ENCODE results near the gene ASCC3. TPM values are rescaled to one million over a fixed set of nuclear protein-coding genes. Genes with fewer than 3 reads are reported as not detected.

The ASCC3 gene
- total RNA-seq, 1 experiment from 2014 or later = 40.5 TPM

DNA sequence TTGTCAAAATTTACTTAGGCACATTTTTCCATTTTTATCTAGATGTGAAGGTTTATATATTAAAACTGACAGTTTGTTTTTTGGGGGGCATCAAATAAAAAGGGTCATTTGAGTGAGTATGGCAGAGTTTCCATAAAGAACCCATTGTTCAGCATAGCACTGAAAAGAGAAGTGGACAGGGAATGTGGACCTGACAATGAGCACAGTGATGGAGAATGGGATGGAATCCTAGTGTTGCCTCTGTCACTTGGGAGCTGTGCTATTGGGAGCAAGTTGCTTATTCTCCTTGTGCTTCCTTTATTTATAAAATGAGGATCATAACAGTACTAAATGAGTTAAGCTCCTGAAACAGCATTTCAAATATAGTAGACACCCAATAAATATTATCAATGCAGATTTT is 285.7 kb downstream of the ASCC3 start (continued):
- TF ChIP-seq CBX3 (IDR thresholded peaks at IDR 0.05; ENCODE audit: low read depth) (no peak), TCF7L2 (IDR thresholded peaks at IDR 0.05; ENCODE audit: borderline replicate concordance, extremely low read depth, insufficient read depth, insufficient read length) (no peak), SP1 (IDR thresholded peaks at IDR 0.05; ENCODE audit: low read depth) (no peak)

DNA sequence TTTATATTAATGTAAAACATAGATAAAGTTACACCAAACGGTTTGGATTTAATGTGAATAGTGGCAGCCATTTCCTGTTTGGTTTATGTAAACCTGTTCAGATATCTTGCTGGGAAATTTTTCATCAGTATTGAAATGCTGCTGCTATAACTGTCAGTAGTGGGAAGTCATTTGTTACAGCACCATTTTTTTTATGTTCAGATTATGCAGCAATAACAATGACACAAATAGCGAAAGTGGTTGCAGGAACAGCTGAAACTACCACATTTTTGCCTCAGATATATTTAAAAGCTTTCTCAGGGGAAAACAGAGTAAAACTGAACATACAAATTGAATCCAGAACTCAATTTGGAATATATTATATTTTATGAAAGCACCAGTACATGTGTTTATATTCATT is 287.6 kb downstream of the ASCC3 start:
- POLR2A ChIA-PET = no interaction called here
- no peaks in the 10 kb centered on the region for H3K9me3 ChIP-seq (ENCODE audit: control insufficient read depth in 1 of 2, insufficient read depth in 1 of 2, low read depth in 1 of 2, low read length in 2 of 2)
- H2AFZ ChIP-seq (ENCODE audit: low read depth, low read length, poor library complexity, severe bottlenecking) = no peak overlapping the region
- intact Hi-C loops (cut with micrococcal nuclease) = no loop called here
- CTCF ChIA-PET = no interaction called here
- RAD21 ChIA-PET (ENCODE audit: low non-redundant PET in 1 of 2, low total read pairs in 2 of 2, uncharacterized antibody in 2 of 2, unreplicated experiment in 2 of 2) = no interaction called here
- H3K79me2 ChIP-seq (ENCODE audit: insufficient read depth, low read length) = no peaks in the 10 kb centered on the region
- no peaks in the 10 kb centered on the region for H3K27me3 ChIP-seq (ENCODE audit: insufficient read depth, low read length)
- BruUV-seq (replicated peaks) = no TSS peak
- H3K4me1 ChIP-seq (ENCODE audit: control insufficient read depth in 1 of 2, insufficient read depth in 2 of 2, low read length in 2 of 2) = no peaks in the 10 kb centered on the region
- no peaks in the 10 kb centered on the region for H3K36me3 ChIP-seq (ENCODE audit: control insufficient read depth in 1 of 2, insufficient read depth in 2 of 2, low read length in 2 of 2)
- ATAC-seq (no peak), DNase-seq (ENCODE audit: low read depth, low spot score) (no peak)
- no peaks in the 10 kb centered on the region for H3K9me2 ChIP-seq (ENCODE audit: insufficient read depth)
- H3K4me3 ChIP-seq (replicated peaks in 1 of 2; ENCODE audit: low read depth in 1 of 2, low read length in 2 of 2) = no peak overlapping the region
- no peaks in the 10 kb centered on the region for H4K20me1 ChIP-seq (ENCODE audit: insufficient read depth)
- H3K4me2 ChIP-seq (ENCODE audit: low read length) = no peak overlapping the region
- H3K9ac ChIP-seq (ENCODE audit: low read length) = no peak overlapping the region
- TF ChIP-seq SRF (IDR thresholded peaks at IDR 0.05; ENCODE audit: low read depth) (no peak), SIN3A (IDR thresholded peaks at IDR 0.05; ENCODE audit: low read depth) (no peak), FOSL1 (IDR thresholded peaks at IDR 0.05; ENCODE audit: low read depth) (no peak), CBX3 (IDR thresholded peaks at IDR 0.05; ENCODE audit: low read depth) (no peak), ZFX (IDR thresholded peaks at IDR 0.05) (no peak), RAD21 (IDR thresholded peaks at IDR 0.05; ENCODE audit: low read depth) (no peak), ELF1 (IDR thresholded peaks at IDR 0.05; ENCODE audit: borderline replicate concordance, low read depth) (no peak), TCF7L2 (IDR thresholded peaks at IDR 0.05; ENCODE audit: borderline replicate concordance, extremely low read depth, insufficient read depth, insufficient read length) (no peak), EZH2 (IDR thresholded peaks at IDR 0.05) (no peak)
- TF ChIP-seq, protein P1, sequence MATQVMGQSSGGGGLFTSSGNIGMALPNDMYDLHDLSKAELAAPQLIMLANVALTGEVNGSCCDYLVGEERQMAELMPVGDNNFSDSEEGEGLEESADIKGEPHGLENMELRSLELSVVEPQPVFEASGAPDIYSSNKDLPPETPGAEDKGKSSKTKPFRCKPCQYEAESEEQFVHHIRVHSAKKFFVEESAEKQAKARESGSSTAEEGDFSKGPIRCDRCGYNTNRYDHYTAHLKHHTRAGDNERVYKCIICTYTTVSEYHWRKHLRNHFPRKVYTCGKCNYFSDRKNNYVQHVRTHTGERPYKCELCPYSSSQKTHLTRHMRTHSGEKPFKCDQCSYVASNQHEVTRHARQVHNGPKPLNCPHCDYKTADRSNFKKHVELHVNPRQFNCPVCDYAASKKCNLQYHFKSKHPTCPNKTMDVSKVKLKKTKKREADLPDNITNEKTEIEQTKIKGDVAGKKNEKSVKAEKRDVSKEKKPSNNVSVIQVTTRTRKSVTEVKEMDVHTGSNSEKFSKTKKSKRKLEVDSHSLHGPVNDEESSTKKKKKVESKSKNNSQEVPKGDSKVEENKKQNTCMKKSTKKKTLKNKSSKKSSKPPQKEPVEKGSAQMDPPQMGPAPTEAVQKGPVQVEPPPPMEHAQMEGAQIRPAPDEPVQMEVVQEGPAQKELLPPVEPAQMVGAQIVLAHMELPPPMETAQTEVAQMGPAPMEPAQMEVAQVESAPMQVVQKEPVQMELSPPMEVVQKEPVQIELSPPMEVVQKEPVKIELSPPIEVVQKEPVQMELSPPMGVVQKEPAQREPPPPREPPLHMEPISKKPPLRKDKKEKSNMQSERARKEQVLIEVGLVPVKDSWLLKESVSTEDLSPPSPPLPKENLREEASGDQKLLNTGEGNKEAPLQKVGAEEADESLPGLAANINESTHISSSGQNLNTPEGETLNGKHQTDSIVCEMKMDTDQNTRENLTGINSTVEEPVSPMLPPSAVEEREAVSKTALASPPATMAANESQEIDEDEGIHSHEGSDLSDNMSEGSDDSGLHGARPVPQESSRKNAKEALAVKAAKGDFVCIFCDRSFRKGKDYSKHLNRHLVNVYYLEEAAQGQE (IDR thresholded peaks at IDR 0.05; ENCODE audit: low read depth) = no peak
- TF ChIP-seq, protein P2, sequence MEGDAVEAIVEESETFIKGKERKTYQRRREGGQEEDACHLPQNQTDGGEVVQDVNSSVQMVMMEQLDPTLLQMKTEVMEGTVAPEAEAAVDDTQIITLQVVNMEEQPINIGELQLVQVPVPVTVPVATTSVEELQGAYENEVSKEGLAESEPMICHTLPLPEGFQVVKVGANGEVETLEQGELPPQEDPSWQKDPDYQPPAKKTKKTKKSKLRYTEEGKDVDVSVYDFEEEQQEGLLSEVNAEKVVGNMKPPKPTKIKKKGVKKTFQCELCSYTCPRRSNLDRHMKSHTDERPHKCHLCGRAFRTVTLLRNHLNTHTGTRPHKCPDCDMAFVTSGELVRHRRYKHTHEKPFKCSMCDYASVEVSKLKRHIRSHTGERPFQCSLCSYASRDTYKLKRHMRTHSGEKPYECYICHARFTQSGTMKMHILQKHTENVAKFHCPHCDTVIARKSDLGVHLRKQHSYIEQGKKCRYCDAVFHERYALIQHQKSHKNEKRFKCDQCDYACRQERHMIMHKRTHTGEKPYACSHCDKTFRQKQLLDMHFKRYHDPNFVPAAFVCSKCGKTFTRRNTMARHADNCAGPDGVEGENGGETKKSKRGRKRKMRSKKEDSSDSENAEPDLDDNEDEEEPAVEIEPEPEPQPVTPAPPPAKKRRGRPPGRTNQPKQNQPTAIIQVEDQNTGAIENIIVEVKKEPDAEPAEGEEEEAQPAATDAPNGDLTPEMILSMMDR (IDR thresholded peaks at IDR 0.05 in 2 of 3, conservative IDR thresholded peaks at IDR 0.05 in 1 of 3; ENCODE audit: borderline replicate concordance in 1 of 3, insufficient read depth in 1 of 3, low read depth in 2 of 3, low read length in 2 of 3) = no peak
- TF ChIP-seq, protein P3, sequence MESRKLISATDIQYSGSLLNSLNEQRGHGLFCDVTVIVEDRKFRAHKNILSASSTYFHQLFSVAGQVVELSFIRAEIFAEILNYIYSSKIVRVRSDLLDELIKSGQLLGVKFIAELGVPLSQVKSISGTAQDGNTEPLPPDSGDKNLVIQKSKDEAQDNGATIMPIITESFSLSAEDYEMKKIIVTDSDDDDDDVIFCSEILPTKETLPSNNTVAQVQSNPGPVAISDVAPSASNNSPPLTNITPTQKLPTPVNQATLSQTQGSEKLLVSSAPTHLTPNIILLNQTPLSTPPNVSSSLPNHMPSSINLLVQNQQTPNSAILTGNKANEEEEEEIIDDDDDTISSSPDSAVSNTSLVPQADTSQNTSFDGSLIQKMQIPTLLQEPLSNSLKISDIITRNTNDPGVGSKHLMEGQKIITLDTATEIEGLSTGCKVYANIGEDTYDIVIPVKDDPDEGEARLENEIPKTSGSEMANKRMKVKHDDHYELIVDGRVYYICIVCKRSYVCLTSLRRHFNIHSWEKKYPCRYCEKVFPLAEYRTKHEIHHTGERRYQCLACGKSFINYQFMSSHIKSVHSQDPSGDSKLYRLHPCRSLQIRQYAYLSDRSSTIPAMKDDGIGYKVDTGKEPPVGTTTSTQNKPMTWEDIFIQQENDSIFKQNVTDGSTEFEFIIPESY (IDR thresholded peaks at IDR 0.05; ENCODE audit: extremely low read depth, insufficient replicate concordance, low read length) = no peak
- no peak overlapping the region for H3K27ac ChIP-seq (ENCODE audit: low read depth, low read length)

All from HCT116 (cell line).